Measurements from ENCODE around the gene CORO2A. TPM values are rescaled to one million over a fixed set of nuclear protein-coding genes. Genes with fewer than 3 reads are reported as not detected.
A peak's percentile ranks its signal among the peaks of the same experiment; 100 is the strongest.

The CORO2A gene
- total RNA-seq, 1 experiment from 2014 or later, result 15.8 TPM

DNA sequence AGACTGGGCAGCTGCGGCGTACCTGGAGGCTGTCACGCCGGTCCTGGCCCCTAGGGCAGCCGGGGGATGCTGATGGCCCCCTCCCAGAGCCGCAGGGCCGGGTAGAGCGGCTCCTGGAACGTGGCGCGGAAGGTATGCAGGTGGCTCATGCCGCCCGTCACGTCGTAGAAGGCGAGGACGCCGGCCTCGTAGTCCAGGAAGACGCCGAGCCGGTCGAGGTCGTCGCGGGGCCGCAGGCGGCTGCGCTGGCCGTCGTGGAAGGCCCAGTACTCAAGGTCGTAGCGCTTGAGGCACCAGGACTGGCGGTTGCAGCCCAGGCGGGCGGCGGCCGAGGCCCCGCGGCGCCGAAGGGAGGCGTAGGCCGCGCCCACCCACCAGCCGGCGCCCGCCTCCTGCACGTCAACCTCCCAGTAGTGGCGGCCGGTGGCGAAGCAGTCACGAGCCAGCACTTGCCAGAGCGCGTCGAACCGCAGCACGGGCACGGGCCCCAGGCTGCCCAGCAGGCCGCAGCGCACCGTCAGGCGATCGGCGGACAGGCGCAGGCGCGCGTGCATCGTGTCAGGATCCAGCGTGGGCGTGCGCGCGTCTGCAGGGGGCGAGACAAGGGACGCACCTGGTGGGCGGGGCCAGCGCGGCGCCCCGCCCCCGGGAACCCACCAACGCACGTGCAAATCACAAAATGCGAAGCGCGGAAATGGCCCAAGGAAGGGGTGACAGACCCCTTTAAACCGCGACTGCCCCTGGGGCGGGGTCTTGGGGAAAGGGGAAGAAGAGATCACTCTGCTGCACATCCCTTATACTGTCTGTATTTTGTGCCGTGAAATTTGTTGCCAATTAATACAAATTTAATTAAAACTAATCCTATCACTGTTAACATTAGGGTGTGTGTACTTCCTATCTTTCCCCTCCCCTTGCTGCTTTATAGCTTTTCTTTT is 104.8 kb downstream of the CORO2A start:
- Histone ChIP-seq H3K18ac (ENCODE audit: insufficient read length, low read depth, low read length) (peak overlapping the region; percentile 44), H3K27me3 (ENCODE audit: insufficient read depth, low read length) (no peaks in the 10 kb centered on the region), H3K56ac (ENCODE audit: insufficient read length, low read depth, low read length) (no peak overlapping the region), H3T11ph (ENCODE audit: low read length) (no peak overlapping the region), H3K23ac (ENCODE audit: insufficient read length, low read depth, low read length) (no peak overlapping the region), H2BK12ac (ENCODE audit: insufficient read length, low read depth, low read length) (no peak overlapping the region), H3K4ac (ENCODE audit: low read depth, low read length) (no peak overlapping the region), H2BK20ac (ENCODE audit: low read depth, low read length, poor library complexity, severe bottlenecking) (no peak overlapping the region), H2BK15ac (ENCODE audit: low read depth, low read length) (no peak overlapping the region), H3K4me1 (ENCODE audit: insufficient read depth, low read length) (peaks cover 2% of the 10 kb centered on the region; the same call in 1 of the 2 replicates), H2AFZ (ENCODE audit: low read length) (no peak overlapping the region), H3K9me3 (ENCODE audit: control insufficient read depth, low read depth, low read length) (no peaks in the 10 kb centered on the region), H3K9ac (ENCODE audit: extremely low read depth, insufficient read length, low read length) (no peak overlapping the region), H4K20me1 (ENCODE audit: control insufficient read depth, insufficient read depth, insufficient read length) (no peaks in the 10 kb centered on the region), H3K4me2 (ENCODE audit: insufficient read depth, insufficient read length, low read length) (no peak overlapping the region), H2BK120ac (ENCODE audit: low read depth, low read length, poor library complexity, severe bottlenecking) (no peak overlapping the region), H3K79me2 (ENCODE audit: insufficient read depth, low read length) (no peaks in the 10 kb centered on the region), H2AK5ac (ENCODE audit: insufficient read length, low read length) (no peak overlapping the region), H4K91ac (ENCODE audit: insufficient read length, low read depth, low read length) (no peak overlapping the region), H2BK5ac (ENCODE audit: insufficient read length, low read length) (no peak overlapping the region), H4K5ac (ENCODE audit: insufficient read length, low read depth, low read length) (no peak overlapping the region), H3K23me2 (ENCODE audit: insufficient read length, low read depth, low read length, poor library complexity, severe bottlenecking) (peaks cover 4% of the 10 kb centered on the region), H3K14ac (ENCODE audit: insufficient read depth, low read length) (no peak overlapping the region), H4K8ac (replicated peaks; ENCODE audit: insufficient read length, low read depth, low read length) (no peak overlapping the region), H3K27ac (ENCODE audit: insufficient read length, low read depth, low read length) (no peak overlapping the region), H3K79me1 (ENCODE audit: insufficient read depth, low read depth, low read length, poor library complexity, severe bottlenecking) (no peaks in the 10 kb centered on the region)
- Mint-ChIP-seq H3K27me3 (ENCODE audit: low read depth) (peaks cover 11% of the 10 kb centered on the region), H3K9me3 (peaks cover 0 to 4% of the 10 kb centered on the region in 2 experiments; a peak in 2 of 5 replicates), H3K4me1 (peaks cover 45 to 50% of the 10 kb centered on the region in 2 experiments), H3K4me3 (no peak overlapping the region), H3K36me3 (ENCODE audit: insufficient read depth in 1 of 3, low read depth in 3 of 3) (peaks cover 6 to 23% (median 20%) of the 10 kb centered on the region in 3 experiments), H3K27ac (no peak overlapping the region)
- DNase-seq, result peak; percentile 86
- TF ChIP-seq, protein P1, sequence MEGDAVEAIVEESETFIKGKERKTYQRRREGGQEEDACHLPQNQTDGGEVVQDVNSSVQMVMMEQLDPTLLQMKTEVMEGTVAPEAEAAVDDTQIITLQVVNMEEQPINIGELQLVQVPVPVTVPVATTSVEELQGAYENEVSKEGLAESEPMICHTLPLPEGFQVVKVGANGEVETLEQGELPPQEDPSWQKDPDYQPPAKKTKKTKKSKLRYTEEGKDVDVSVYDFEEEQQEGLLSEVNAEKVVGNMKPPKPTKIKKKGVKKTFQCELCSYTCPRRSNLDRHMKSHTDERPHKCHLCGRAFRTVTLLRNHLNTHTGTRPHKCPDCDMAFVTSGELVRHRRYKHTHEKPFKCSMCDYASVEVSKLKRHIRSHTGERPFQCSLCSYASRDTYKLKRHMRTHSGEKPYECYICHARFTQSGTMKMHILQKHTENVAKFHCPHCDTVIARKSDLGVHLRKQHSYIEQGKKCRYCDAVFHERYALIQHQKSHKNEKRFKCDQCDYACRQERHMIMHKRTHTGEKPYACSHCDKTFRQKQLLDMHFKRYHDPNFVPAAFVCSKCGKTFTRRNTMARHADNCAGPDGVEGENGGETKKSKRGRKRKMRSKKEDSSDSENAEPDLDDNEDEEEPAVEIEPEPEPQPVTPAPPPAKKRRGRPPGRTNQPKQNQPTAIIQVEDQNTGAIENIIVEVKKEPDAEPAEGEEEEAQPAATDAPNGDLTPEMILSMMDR (conservative IDR thresholded peaks at IDR 0.05), result peak; percentile 49; the same call in 2 of the 3 replicates
- no CpG with 5 or more reads among the region's 92 CpGs for WGBS (ENCODE audit: extremely low coverage, insufficient read length, low lambda C conversion rate)
